Measurements from ENCODE around the gene ALPK1.

DNA sequence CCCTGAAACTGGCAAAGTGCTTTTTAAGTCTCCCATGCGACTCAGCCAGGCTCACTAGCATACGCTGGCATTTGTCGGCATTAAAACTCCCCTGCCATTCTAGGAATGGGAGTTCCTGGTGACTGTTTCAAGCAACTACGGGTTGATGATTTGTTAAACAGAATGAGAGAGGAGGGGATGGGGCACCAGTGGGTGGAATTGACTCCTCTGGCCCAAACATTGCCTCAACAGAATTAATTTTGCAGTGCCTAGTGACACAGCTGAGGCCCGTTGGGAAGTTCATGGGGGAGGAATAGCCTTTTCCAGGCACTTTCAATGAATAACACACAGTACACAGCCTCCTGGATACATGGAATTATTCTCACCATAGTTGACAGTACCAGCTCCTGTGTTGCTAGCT lies 188.8 kb downstream of the ALPK1 start:
- no peak for TF ChIP-seq EP300 (IDR thresholded peaks at IDR 0.05)
- TF ChIP-seq CTCF (IDR thresholded peaks at IDR 0.05) = no peak
- no peak for TF ChIP-seq CBX8 (IDR thresholded peaks at IDR 0.05)
- TF ChIP-seq JUNB (IDR thresholded peaks at IDR 0.05) = no peak
- TF ChIP-seq, protein P1, sequence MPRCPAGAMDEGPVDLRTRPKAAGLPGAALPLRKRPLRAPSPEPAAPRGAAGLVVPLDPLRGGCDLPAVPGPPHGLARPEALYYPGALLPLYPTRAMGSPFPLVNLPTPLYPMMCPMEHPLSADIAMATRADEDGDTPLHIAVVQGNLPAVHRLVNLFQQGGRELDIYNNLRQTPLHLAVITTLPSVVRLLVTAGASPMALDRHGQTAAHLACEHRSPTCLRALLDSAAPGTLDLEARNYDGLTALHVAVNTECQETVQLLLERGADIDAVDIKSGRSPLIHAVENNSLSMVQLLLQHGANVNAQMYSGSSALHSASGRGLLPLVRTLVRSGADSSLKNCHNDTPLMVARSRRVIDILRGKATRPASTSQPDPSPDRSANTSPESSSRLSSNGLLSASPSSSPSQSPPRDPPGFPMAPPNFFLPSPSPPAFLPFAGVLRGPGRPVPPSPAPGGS (IDR thresholded peaks at IDR 0.05) = no peak
- no peak for TF ChIP-seq ZC3H11A (IDR thresholded peaks at IDR 0.05)
- no peak for TF ChIP-seq CHD4 (IDR thresholded peaks at IDR 0.05; ENCODE audit: borderline replicate concordance)
- no peak for TF ChIP-seq POLR2A (IDR thresholded peaks at IDR 0.05; ENCODE audit: low read length)

Measured in A549 (cell line).